Endothelial cell of umbilical vein (primary cell): ENCODE data around the gene CCDC40.

ENCODE experiments used
- CTCF ChIP-seq, 2 donors: IDR thresholded peaks; 1 replicate in 1 of 2; 2 replicates in 1 of 2; pipeline ENCODE4 v1.5.1; 2011; ENCODE audit warnings: low read length in 2 of 2, mild to moderate bottlenecking in 2 of 2, moderate library complexity in 2 of 2, control low read depth in 1 of 2, inconsistent platforms in 1 of 2, low read depth in 1 of 2; ENCODE audit not compliant: insufficient read depth in 1 of 2; ENCODE audit errors: extremely low read depth in 1 of 2
- EZH2 ChIP-seq: IDR thresholded peaks from 2 replicates; pipeline ENCODE4 v1.6.1; 2012; ENCODE audit warnings: borderline replicate concordance, low read depth, mild to moderate bottlenecking, moderate library complexity, low read length, inconsistent platforms; ENCODE audit not compliant: severe bottlenecking
- FOS ChIP-seq: IDR thresholded peaks from 2 replicates; pipeline ENCODE4 v1.6.1; 2011; ENCODE audit warnings: mild to moderate bottlenecking, low read length, moderate library complexity, borderline replicate concordance; ENCODE audit not compliant: insufficient read depth
- GATA2 ChIP-seq: IDR thresholded peaks from 2 replicates; pipeline ENCODE4 v1.7.0; 2011; ENCODE audit warnings: low read depth, mild to moderate bottlenecking, moderate library complexity, mixed read lengths, low read length; ENCODE audit not compliant: insufficient read length, insufficient read depth
- JUN ChIP-seq: IDR thresholded peaks from 2 replicates; pipeline ENCODE4 v1.6.1; 2011; ENCODE audit warnings: borderline replicate concordance, low read depth; ENCODE audit not compliant: insufficient read length, insufficient read depth
- MAX ChIP-seq: IDR thresholded peaks from 2 replicates; pipeline ENCODE4 v1.6.1; 2011; ENCODE audit not compliant: insufficient read depth, insufficient read length
- POLR2A ChIP-seq: IDR thresholded peaks from 2 replicates; pipeline ENCODE4 v1.6.1; 2012; ENCODE audit warnings: low read depth, mild to moderate bottlenecking, control low read depth, low read length
- POLR2AphosphoS5 ChIP-seq: IDR thresholded peaks from 2 replicates; pipeline ENCODE4 v1.6.1; 2012; ENCODE audit warnings: low read depth, mild to moderate bottlenecking, control low read depth, low read length, moderate library complexity; ENCODE audit not compliant: insufficient read depth

- TF ChIP-seq CTCF (IDR thresholded peaks at IDR 0.05; ENCODE audit: extremely low read depth in 1 of 2, insufficient read depth in 1 of 2, low read depth in 1 of 2, low read length in 2 of 2): no peak
- no peak for TF ChIP-seq POLR2A
- TF ChIP-seq FOS: no peak
- TF ChIP-seq POLR2AphosphoS5: no peak
- no peak for TF ChIP-seq MAX
- no peak for TF ChIP-seq GATA2
- TF ChIP-seq EZH2: no peak
- TF ChIP-seq JUN: no peak
Measured at GRCh38 chr17:80030730-80031410, 5.6 kb upstream of the CCDC40 start.
